Measurements from ENCODE around the gene KCNN3.
A peak's percentile ranks its signal among the peaks of the same experiment; 100 is the strongest.

KCNN3 gene

DNA sequence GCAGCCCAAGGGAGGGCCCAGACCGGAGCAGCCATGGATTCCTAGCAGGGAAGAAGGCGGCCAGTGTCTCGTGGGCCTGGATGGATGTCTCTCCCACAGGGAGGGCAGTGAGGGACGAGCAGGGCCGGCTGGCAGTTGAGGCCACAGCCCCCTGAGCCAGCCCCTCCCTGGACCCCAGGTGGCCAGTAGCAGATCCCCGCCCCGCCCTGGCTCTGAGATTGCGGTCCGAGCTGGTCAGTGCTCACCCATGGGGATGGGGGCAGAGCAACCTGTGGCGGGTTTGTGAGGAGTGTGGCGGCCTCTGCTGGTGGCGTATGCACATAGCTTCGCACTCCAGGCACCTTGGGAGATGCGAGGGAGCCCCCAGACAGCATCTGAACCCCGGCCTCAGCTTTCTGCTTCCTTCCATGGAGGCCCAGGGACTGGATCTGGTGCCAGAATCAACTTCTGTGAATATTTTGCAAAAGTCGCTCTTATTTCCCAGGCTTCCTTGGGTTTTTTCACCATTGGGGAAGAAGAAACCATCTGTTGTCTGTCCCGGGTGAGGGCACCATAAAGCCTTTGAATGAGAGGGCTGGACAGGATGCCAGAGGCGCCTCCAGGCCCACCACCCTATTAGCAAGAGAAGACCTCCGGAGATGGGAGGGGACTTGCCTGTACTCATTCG is 8.4 kb upstream of the KCNN3 start:
- TF ChIP-seq, protein P1, sequence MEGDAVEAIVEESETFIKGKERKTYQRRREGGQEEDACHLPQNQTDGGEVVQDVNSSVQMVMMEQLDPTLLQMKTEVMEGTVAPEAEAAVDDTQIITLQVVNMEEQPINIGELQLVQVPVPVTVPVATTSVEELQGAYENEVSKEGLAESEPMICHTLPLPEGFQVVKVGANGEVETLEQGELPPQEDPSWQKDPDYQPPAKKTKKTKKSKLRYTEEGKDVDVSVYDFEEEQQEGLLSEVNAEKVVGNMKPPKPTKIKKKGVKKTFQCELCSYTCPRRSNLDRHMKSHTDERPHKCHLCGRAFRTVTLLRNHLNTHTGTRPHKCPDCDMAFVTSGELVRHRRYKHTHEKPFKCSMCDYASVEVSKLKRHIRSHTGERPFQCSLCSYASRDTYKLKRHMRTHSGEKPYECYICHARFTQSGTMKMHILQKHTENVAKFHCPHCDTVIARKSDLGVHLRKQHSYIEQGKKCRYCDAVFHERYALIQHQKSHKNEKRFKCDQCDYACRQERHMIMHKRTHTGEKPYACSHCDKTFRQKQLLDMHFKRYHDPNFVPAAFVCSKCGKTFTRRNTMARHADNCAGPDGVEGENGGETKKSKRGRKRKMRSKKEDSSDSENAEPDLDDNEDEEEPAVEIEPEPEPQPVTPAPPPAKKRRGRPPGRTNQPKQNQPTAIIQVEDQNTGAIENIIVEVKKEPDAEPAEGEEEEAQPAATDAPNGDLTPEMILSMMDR (IDR thresholded peaks at IDR 0.05; ENCODE audit: low read length): peak; percentile 99
- TF ChIP-seq EZH2 (optimal IDR thresholded peaks at IDR 0.05; ENCODE audit: low read depth, low read length): no peak
- no peak for TF ChIP-seq EZH2phosphoT487 (IDR thresholded peaks at IDR 0.05; ENCODE audit: low read length)
- no peaks in the 10 kb centered on the region for H3K9me2 ChIP-seq (replicated peaks; ENCODE audit: insufficient read depth, low read length)
- peak overlapping the region; percentile 26; the same call in 1 of the 2 replicates for H3K4me2 ChIP-seq (ENCODE audit: low read depth, low read length)
- DNase-seq: peak; percentile 90
- no peaks in the 10 kb centered on the region for H3K36me3 ChIP-seq (replicated peaks; ENCODE audit: insufficient read depth, low read length)
- H3K27me3 ChIP-seq (replicated peaks; ENCODE audit: insufficient read depth, low read length): no peaks in the 10 kb centered on the region
- no peak overlapping the region for H3K9ac ChIP-seq (ENCODE audit: low read length)
- H3F3A ChIP-seq (ENCODE audit: insufficient read depth, low read length): no peaks in the 10 kb centered on the region
- H3K79me2 ChIP-seq (ENCODE audit: low read length): no peaks in the 10 kb centered on the region
- H3K9me3 ChIP-seq (replicated peaks; ENCODE audit: insufficient read depth, low read length): no peaks in the 10 kb centered on the region
- peaks cover 7% of the 10 kb centered on the region; the same call in 1 of the 2 replicates for H3K4me1 ChIP-seq (ENCODE audit: low read length)
- no peak overlapping the region for H3K4me3 ChIP-seq (ENCODE audit: low read length)
- no peak overlapping the region for H3K27ac ChIP-seq (ENCODE audit: low read length)
- peak overlapping the region; percentile 31 for H2AFZ ChIP-seq (ENCODE audit: low read length)
- no peaks in the 10 kb centered on the region for H4K20me1 ChIP-seq (ENCODE audit: insufficient read depth, low read length)

DNA sequence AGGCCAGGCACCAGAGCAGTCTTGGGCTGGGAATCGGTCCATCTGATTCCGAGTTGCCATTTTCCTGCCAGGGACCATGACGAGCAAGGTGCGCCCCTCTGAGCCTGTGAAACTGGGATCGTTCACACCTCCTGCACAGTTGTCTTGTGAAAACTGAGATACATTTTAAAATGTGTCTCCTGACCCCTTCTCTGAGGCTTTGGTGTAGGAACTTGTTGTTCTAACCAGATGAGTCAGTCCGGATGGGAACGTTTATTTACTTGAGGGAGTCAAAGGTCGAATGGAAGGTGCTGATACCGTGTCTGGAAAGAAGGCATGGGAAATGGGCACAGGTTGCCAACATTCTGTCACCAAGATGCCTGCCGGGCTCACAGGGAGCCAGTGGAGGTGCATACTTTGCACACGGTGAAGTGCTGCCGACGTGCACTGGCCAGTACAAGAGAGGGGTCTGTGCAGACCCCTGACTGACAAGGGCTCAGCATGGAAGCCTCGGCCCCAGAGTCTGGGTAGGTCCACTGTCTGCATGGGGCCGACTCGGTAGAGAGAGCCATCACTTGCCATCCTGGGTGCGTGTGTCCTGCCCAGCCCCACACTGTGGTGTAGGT is 7.4 kb upstream of the KCNN3 start:
- TF ChIP-seq, protein P1 (IDR thresholded peaks at IDR 0.05; ENCODE audit: low read length): no peak
- TF ChIP-seq EZH2 (optimal IDR thresholded peaks at IDR 0.05; ENCODE audit: low read depth, low read length) (no peak), EZH2phosphoT487 (IDR thresholded peaks at IDR 0.05; ENCODE audit: low read length) (no peak)
- no peak for DNase-seq
- no peaks in the 10 kb centered on the region for H3K36me3 ChIP-seq (replicated peaks; ENCODE audit: insufficient read depth, low read length)
- H4K20me1 ChIP-seq (ENCODE audit: insufficient read depth, low read length): no peaks in the 10 kb centered on the region
- H3K9me3 ChIP-seq (replicated peaks; ENCODE audit: insufficient read depth, low read length): no peaks in the 10 kb centered on the region
- no peak overlapping the region for H3K4me3 ChIP-seq (ENCODE audit: low read length)
- H2AFZ ChIP-seq (ENCODE audit: low read length): no peak overlapping the region
- no peak overlapping the region for H3K9ac ChIP-seq (ENCODE audit: low read length)
- H3K4me1 ChIP-seq (ENCODE audit: low read length): peaks cover 7% of the 10 kb centered on the region; the same call in 1 of the 2 replicates
- H3K4me2 ChIP-seq (ENCODE audit: low read depth, low read length): no peak overlapping the region
- no peaks in the 10 kb centered on the region for H3K27me3 ChIP-seq (replicated peaks; ENCODE audit: insufficient read depth, low read length)
- no peaks in the 10 kb centered on the region for H3K9me2 ChIP-seq (replicated peaks; ENCODE audit: insufficient read depth, low read length)
- H3K27ac ChIP-seq (ENCODE audit: low read length): no peak overlapping the region
- no peaks in the 10 kb centered on the region for H3F3A ChIP-seq (ENCODE audit: insufficient read depth, low read length)
- H3K79me2 ChIP-seq (ENCODE audit: low read length): no peaks in the 10 kb centered on the region

DNA sequence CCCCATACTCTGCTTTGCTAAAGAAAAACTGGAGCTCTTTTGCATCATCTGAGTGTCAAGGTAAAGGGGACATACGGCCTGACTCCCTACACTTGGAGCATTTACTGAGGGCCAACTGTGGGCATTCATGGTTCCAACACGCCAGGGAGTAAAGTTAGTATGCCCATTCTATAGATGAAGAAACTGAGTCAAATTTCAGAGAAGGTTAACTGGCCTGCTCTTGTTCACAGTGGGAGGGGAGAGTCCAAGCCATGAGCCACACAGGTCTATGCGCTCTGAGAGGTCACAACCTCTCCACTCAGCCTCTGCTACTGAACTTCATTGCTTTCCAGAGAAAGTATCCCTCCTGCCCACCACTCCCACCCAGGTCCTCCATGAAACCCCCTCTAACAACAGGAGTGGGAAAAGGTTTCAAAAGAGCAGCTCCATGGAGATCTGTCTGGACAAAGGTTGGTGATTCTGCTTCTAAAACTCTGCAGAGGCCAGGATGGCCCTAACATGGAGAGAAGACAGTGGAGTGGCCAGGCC is 6.8 kb upstream of the KCNN3 start:
- no peaks in the 10 kb centered on the region for H3K9me2 ChIP-seq (replicated peaks; ENCODE audit: insufficient read depth, low read length)
- peaks cover 7% of the 10 kb centered on the region; the same call in 1 of the 2 replicates for H3K4me1 ChIP-seq (ENCODE audit: low read length)
- H2AFZ ChIP-seq (ENCODE audit: low read length): no peak overlapping the region
- no peaks in the 10 kb centered on the region for H3K27me3 ChIP-seq (replicated peaks; ENCODE audit: insufficient read depth, low read length)
- no peak overlapping the region for H3K4me2 ChIP-seq (ENCODE audit: low read depth, low read length)
- H3K36me3 ChIP-seq (replicated peaks; ENCODE audit: insufficient read depth, low read length): no peaks in the 10 kb centered on the region
- no peak overlapping the region for H3K9ac ChIP-seq (ENCODE audit: low read length)
- H3K27ac ChIP-seq (ENCODE audit: low read length): no peak overlapping the region
- no peaks in the 10 kb centered on the region for H3K79me2 ChIP-seq (ENCODE audit: low read length)
- no peaks in the 10 kb centered on the region for H3K9me3 ChIP-seq (replicated peaks; ENCODE audit: insufficient read depth, low read length)
- TF ChIP-seq, protein P1 (IDR thresholded peaks at IDR 0.05; ENCODE audit: low read length): no peak
- no peak for TF ChIP-seq EZH2 (optimal IDR thresholded peaks at IDR 0.05; ENCODE audit: low read depth, low read length)
- TF ChIP-seq EZH2phosphoT487 (IDR thresholded peaks at IDR 0.05; ENCODE audit: low read length): no peak
- no peaks in the 10 kb centered on the region for H3F3A ChIP-seq (ENCODE audit: insufficient read depth, low read length)
- no peaks in the 10 kb centered on the region for H4K20me1 ChIP-seq (ENCODE audit: insufficient read depth, low read length)
- H3K4me3 ChIP-seq (ENCODE audit: low read length): no peak overlapping the region
- DNase-seq: no peak
